HT-29 (cell line): ENCODE measurements around the gene SARDH. TPM values are rescaled to one million over a fixed set of nuclear protein-coding genes. Genes with fewer than 3 reads are reported as not detected.
"Not testable (repeated sequence)": the region's sequence is repeated elsewhere in the genome, so short reads cannot be mapped to it uniquely, and the experiment has no call there.

Experiments used
- DNase-seq: peaks from one replicate; pipeline ENCODE4 v3.0.0-alpha.2; 2015; ENCODE audit warnings: low spot score
- total RNA-seq: library from RNA; depleted of rRNA; stranded (reverse); fragments of >200 nt; shearing (Covaris generic); gene quantifications from 2 replicates; pipeline ENCODE4 v1.2.3, GENCODE V29; 2014

The SARDH gene
- total RNA-seq, 1 experiment from 2014 or later = 2.7 TPM

- no peak for DNase-seq
Measured at GRCh38 chr9:133775951-133776905, 38.1 kb upstream of the SARDH start.

- no peak for DNase-seq
Measured at GRCh38 chr9:133775291-133775690, 37.1 kb upstream of the SARDH start.

- no peak for DNase-seq
Measured at GRCh38 chr9:133774799-133775198, 36.6 kb upstream of the SARDH start.

- no peak for DNase-seq
Measured at GRCh38 chr9:133773889-133774655, 35.9 kb upstream of the SARDH start.

GRCh38 chr9:133772581-133772980 lies 34.4 kb upstream of the SARDH start:
- DNase-seq = no peak

GRCh38 chr9:133771486-133772482 lies 33.6 kb upstream of the SARDH start:
- DNase-seq = no peak

GRCh38 chr9:133770076-133770777 lies 32.1 kb upstream of the SARDH start:
- no peak for DNase-seq

- DNase-seq = no peak
Measured at GRCh38 chr9:133769511-133770075, 31.4 kb upstream of the SARDH start.

GRCh38 chr9:133768859-133769510 lies 30.8 kb upstream of the SARDH start:
- DNase-seq = no peak

- no peak for DNase-seq
Measured at GRCh38 chr9:133768371-133768858, 30.3 kb upstream of the SARDH start.

- DNase-seq = no peak
Measured at GRCh38 chr9:133767625-133768024, 29.5 kb upstream of the SARDH start.

- no peak for DNase-seq
Measured at GRCh38 chr9:133767008-133767407, 28.9 kb upstream of the SARDH start.

GRCh38 chr9:133766234-133766633 lies 28.1 kb upstream of the SARDH start:
- DNase-seq = not testable (repeated sequence)

- no peak for DNase-seq
Measured at GRCh38 chr9:133763272-133764183, 25.4 kb upstream of the SARDH start.

GRCh38 chr9:133762488-133763271 lies 24.5 kb upstream of the SARDH start:
- no peak for DNase-seq

GRCh38 chr9:133761641-133762248 lies 23.6 kb upstream of the SARDH start:
- DNase-seq = no peak

GRCh38 chr9:133760713-133761290 lies 22.6 kb upstream of the SARDH start:
- DNase-seq = no peak
